Gastroesophageal sphincter (tissue), 3 donors: ENCODE measurements around the gene PPM1A.

ENCODE experiments used
- POLR2A ChIP-seq, 2 donors: fragments of 450-650 bp; IDR thresholded peaks; one replicate each; pipeline ENCODE4 v1.6.1; 2017; ENCODE audit warnings: antibody characterized with exemption in 2 of 2, mild to moderate bottlenecking in 2 of 2, moderate library complexity in 1 of 2
- POLR2AphosphoS5 ChIP-seq: sonication (generic); formaldehyde crosslinking; IDR thresholded peaks from one replicate; pipeline ENCODE4 v1.6.1; 2017; ENCODE audit warnings: antibody characterized with exemption
- TF ChIP-seq, protein P1 (sequence below), 4 experiments: fragments of 200-600 bp in 2 of 4; fragments of 450-650 bp in 2 of 4; sonication (generic) in 1 of 4; IDR thresholded peaks; one replicate each; pipeline ENCODE4 v1.5.1; 2017 to 2019; ENCODE audit warnings: antibody characterized with exemption in 4 of 4, mild to moderate bottlenecking in 2 of 4, moderate library complexity in 2 of 4

DNA sequence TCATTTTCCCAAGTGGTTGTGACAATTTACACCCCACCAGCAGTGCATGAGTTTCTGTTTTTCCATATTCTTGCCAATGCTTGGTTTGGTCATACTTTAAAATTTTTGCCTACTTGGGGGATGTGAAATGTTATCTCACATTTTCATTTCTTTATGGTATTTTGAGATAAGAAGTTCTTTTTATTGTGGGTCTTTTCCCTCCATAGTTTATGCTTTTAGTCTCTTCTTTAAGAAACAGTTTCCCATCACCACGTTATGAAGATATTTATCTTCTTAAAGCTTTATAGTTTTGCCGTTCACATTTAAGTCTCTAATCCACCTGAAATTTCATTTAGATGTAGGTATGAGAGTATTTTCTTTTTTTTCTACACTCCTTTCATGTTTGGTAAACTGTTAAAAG is 95.7 kb downstream of the PPM1A start:
- TF ChIP-seq, protein P1, sequence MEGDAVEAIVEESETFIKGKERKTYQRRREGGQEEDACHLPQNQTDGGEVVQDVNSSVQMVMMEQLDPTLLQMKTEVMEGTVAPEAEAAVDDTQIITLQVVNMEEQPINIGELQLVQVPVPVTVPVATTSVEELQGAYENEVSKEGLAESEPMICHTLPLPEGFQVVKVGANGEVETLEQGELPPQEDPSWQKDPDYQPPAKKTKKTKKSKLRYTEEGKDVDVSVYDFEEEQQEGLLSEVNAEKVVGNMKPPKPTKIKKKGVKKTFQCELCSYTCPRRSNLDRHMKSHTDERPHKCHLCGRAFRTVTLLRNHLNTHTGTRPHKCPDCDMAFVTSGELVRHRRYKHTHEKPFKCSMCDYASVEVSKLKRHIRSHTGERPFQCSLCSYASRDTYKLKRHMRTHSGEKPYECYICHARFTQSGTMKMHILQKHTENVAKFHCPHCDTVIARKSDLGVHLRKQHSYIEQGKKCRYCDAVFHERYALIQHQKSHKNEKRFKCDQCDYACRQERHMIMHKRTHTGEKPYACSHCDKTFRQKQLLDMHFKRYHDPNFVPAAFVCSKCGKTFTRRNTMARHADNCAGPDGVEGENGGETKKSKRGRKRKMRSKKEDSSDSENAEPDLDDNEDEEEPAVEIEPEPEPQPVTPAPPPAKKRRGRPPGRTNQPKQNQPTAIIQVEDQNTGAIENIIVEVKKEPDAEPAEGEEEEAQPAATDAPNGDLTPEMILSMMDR (IDR thresholded peaks at IDR 0.05), result no peak
- no peak for TF ChIP-seq POLR2AphosphoS5
- TF ChIP-seq POLR2A (IDR thresholded peaks at IDR 0.05), result no peak
